HK-2 (cell line): Measurements from ENCODE around the gene CDH13.

Experiments used
- DNase-seq: peaks from one replicate; pipeline ENCODE4 v3.0.0-alpha.2; 2018; ENCODE audit not compliant: unreplicated experiment

Gene CDH13

DNA sequence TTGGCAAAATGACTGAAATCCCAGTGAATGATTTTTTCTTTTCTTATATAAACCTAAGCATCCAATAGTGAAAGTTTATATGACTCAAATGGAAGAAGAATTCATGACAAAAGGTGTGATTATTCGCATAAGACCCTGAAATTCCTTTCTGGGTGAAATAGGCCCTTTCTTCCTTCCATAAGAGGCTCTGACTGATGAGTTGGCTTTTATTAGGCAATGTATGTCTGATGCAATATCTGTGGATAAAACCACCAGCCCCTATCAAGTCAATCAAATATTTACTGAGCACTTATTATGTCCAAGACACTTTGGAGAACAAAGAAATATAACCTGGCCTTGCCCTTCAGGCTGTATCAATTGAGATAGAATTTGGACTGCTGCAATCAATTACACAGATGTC lies 316.6 kb downstream of the CDH13 start:
- DNase-seq: no peak

DNA sequence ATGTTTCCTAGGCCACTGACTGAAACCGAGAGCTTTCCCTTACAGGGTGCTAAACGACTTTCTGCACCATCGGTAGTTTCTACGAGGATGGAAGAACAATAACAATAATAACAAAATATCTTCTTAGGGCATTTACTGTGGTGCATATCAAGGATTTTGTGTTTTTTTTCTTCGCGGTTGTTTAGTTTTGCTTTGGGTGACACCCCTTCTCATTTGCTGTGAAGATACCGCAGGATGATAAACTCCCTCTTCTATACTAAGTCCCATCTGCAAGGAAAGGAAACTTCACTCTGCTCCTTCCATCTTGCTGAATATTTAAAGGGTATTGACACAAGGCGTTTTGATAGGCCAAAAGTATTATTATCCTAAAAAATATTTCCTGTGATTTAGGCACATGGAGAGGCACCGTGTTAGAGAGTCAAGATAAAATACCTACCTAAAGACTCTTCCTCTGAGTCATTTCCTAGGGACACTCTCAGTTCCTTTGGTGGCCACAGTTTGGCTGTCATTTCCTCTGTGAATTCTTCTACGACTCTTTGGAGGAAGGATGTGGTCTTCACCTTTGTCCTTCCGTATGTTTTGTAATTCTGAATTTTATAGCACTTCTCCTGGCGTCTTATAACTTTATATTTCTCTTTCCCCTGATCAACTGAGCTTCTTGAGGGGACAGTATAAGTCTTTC lies 318.8 kb downstream of the CDH13 start:
- DNase-seq: no peak

DNA sequence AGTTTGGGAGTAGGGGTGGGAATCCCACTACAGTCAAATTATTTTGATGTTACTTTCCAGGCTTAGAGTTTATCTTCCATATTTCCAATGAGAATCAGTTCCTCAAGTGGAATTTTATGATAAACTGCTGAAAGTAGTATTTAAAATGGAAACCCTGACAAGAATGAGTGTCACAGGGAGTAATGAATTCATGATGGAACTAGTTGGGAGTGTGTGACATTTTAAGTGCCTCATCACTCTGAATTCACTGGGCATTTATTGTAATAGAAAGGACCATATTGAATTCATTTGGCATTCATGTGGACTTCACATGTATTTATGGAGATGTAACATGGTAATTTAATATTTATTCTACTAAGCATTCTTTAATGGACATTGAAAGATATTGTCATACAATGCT lies 320.9 kb downstream of the CDH13 start:
- no peak for DNase-seq

DNA sequence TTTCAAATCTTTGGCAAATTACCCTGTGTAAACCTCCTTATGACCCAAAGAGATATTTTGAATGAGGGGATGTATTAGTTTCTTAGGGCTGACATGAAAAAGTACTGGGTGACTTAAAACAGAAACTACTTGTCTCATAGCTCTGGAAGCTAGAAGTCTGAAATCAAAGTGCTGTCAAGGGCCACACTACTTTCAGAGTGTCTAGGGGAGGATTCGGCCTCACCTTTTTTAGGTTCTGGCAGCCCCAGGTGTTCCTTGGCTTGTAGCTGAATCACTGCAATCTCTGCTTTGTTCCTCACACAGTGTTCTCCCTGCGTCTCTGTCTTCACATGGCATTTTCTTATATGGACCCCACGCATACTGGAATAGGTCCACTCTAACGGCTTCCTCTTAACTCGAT lies 322.2 kb downstream of the CDH13 start:
- DNase-seq: no peak

DNA sequence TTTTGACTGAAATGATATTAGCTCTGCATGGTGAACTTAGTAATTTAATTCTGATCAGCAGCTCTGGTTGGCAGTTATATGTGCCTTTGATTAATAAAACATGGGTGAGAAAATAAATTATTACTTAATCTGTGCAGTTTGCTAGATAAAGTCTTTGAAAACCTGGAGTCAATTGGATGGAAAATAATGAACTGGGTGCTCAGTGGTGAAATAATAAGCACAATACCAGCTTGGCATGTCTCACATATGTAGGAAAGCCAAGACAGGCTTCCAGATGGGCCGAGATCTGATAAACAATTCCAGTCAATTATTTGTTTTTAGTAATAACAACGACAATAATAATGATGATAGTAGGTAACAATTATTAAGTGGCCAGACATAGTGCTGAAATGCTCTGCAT lies 326.7 kb downstream of the CDH13 start:
- DNase-seq: no peak

DNA sequence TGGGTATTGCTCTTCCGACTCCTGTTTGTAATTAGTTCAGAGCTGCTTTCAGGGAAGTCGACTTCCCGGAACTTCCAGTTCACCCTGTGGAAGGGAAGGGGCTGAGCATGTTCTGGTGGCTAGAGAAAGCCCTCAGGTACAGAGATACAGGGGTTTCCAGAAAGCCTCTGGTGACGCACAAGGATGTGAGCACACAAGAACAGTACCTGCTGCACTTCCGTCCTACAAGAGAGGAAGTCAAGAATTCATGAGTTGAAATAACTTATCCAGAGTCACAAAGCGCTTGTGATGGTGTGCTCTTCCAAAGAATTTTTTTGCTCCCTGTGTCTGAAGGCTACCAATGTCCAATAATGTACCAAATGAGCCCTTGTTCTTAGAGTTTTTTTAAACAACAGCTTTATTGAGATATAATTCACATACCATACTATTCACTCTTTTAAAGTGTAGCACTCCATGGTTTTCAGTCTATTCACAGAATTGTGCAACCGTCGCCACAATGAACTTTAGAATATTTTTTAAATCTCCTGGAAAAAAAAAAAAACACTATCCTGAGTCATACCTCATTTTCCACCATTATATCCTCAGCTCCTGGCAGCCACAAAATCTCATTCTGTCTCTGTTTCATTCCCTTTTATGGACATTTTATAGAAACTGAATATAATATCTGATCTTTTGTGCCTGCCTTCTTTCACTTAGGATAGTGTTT lies 327.6 kb downstream of the CDH13 start:
- DNase-seq: no peak

DNA sequence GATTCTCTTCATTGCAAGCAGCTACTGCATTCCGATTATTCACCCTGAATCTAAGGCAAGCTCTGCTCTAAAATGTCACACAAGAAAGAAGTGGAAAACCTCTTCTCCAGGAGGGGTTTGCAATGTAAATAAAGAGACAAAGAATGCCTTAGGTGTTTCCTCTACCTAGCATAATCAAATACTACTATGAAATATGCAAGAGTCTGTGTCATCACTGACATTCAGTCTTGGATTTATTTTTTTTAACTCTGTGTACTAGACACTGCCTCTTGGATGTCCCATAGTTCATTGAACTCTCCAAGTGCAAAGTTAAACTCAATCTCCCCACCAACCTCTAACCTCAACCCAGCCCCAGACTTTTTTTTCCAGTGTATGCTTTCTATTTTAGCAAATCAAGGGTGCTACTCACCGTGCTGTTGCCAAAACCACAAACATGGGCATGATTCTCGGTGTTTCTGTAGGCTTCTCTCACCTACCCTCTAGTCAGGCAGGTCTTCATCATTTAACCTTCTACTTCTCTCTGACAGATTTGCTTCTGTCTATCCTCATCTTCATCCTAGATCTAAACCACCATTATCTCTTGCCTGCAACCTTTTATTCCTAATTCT lies 329.1 kb downstream of the CDH13 start:
- no peak for DNase-seq

DNA sequence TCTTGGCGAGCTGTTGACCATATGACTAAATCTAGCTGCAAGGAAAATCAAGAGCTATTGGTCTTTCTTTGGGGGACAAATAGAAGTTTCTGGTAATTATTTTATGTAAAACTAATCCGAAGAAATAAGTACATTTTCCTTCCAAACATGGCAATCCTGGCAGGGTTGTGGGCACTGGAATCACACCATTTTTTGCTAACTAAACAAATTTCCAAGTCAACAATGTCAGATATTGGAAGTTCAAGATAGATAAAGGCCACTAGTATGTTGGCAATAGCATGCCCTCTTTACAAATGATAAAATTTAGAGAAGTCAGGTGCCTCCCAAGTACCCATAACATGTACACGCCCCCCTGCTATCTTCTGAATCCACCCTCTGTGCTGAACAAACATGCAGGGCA lies 330.4 kb downstream of the CDH13 start:
- DNase-seq: no peak

DNA sequence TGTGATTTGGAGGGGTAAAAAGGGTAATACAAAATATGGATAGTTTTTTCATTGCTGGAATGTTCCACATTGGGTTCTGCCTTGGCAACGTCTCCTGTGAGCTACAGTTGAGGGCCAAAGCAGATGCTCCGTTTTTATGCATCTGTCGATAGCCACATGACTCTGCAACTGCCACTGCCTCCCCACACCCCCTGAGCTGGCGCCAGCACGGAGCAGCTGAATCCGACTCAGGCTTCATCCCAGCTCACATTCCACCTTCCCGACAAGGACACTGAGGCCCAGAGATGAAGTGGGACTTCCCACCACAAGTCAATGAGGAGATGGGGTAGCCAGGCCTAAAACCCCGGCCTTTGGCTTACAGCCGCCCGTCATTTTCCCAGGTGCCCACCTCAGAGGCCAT lies 334.1 kb downstream of the CDH13 start:
- DNase-seq: no peak

DNA sequence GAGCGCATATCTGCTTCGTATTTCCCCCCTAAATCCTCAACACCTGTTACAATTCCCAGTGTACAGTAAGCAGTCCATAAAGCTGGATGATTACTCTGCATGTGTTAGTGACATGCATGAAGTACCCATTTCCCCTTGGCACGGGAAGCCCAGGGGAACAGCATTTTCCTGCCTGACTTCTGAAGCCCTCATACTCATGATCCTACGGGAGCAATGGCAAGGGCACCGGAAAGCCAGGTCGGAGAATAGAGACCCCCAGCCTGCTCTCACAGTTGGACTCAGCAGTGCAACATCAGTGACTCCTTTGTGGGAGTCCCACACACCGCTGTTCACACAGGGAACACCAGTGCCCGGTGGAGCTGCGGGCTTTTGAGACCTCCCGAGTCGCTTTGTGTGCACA lies 336.9 kb downstream of the CDH13 start:
- no peak for DNase-seq

DNA sequence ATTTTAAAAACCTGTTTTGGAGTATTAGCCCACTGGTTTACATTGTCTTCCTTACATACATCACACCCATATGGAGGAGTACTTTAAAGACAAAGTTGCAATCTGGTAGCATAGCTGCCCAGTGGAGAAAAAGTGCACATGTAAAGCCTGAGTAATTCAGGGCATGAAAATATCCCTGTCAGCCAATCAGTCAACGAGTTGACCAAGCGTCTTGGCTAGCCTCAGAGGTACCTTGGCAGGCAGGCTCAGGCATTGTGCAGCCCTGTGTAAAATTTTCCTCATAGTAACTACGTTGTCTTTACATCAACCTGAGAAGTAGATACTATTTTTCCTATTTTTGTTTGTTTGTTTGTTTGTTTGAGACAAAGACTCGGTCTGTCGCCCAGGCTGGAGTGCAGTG lies 339.0 kb downstream of the CDH13 start:
- no peak for DNase-seq

DNA sequence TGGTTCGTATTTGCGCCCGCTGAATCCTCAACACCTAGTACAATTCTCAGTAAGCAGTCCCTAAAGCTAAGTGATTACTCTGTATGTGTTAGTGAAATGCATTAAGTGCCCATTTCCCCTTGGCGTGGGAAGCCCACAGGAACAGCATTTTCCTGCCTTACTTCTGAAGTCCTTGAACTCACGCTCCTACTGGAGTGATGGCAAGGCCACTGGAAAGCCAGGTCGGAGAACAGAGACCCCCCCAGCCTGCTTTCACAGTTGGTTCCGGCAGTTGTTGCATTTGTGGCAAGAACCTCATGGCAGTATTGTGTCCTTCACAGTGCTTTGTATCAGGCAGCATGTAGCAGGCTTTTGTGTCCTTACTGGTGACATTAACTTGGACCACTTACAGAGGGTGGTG lies 340.7 kb downstream of the CDH13 start:
- DNase-seq: no peak

DNA sequence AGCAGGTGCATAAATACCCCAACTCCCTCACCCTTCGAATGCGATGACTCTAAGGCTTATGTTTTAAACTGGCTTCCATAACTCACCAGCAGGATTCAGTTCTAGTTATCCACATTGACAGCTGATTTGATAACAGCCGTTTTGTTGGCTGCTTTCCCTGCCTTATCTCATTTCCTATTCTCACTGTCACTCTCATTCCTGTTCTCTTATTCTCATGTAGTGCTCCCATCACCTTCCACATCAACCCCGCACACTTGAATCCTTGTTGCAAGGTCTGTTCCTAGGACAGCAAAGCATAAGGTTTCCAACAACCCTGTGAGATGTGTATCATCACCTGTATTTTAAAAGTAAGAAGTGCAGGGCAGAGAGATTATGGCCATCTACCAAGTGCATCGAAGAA lies 344.4 kb downstream of the CDH13 start:
- no peak for DNase-seq

DNA sequence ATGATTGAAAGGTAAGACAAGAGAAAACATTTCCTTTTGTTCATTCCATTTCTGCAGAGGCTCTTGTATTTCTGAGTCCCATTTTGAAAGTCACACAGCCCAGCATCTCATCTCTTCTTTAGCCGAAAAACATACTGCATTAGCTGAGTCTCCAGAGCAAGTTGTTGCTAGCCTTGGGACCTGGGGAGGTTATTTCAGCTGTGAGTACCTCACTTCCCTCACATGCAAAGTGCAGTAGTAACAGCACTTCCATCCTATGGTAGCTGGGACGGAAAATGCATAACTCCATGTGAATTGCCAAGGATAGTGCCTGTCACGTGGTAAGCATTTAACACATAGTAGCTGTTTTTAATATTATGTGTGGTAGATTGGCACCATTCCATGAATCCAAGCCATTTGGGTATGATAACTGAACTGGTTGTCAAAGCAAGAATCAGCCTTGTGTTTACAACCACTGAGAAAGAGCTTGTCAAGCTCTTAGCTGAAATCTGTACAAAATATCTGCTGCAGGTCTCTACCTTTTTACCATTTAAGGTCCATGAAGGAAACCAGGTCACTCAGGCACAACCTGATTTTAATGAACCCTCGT lies 345.7 kb downstream of the CDH13 start:
- DNase-seq: no peak

DNA sequence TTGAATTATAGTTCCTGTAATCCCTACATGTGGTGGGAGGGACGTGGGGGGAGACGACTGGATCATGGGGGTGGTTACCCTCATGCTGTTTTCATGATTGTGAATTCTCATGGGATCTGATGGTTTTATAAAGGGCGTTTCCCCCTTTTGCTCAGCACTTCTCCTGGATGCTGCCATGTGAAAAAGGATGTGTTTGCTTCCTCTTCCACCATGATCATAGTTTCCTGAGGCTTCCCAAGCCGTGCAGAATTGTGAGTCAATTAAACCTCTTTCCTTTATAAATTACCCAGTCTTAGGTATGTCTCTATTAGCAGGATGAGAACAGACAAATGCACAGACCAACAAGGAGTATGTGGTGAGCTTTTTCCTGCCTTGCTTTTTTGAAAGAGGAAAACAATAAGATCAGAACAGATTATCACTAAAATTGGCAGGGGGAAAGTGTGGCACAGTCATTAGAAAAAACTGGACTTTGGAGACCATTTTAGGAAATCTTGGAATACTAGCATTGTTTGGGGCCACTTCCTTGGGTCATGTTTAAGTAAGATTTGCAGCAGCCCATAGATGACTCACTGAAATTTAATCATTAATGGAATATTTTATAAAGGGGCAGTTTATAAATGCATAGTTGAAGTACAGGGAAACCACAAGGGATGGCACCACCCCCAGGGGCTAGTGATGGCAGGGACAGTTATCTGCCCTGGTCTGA lies 352.8 kb downstream of the CDH13 start:
- DNase-seq: no peak

DNA sequence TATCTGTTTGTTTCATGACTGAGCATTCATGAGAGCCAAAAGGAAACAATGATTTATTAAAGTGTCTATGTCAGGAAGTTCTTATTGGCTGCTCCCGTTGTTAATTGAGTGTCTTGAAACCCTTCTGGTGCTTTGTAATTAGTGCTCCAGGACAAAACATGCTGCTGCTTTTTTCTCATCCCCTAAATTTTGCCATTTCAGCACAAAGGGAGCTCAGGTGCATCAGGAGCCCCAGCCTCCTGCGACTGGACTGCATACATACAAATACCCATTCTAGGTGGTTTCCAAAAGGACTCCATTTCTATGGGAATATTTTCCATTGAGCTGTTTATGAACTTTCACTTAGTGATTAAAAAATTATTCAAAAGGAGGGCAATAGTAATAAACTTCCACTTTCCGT lies 354.0 kb downstream of the CDH13 start:
- DNase-seq: no peak

DNA sequence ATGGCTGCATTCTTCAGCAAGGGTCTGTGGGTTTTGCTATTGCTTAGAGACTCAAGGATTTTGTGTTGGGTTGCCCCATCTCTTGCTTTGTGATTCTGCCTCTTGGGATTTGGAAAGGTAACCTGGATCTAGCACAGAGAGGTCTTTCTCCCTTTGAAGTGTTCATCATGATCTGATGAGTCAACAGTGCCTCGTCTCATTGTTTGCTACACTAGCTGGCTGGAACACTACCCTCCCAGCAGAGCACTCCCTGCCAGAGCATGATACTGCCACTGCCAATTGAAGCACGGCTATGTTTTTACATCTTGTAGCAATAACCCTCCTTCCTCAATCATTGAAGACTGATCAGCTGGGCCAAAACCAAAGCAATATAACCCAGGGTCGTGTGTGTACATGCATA lies 361.0 kb downstream of the CDH13 start:
- no peak for DNase-seq

DNA sequence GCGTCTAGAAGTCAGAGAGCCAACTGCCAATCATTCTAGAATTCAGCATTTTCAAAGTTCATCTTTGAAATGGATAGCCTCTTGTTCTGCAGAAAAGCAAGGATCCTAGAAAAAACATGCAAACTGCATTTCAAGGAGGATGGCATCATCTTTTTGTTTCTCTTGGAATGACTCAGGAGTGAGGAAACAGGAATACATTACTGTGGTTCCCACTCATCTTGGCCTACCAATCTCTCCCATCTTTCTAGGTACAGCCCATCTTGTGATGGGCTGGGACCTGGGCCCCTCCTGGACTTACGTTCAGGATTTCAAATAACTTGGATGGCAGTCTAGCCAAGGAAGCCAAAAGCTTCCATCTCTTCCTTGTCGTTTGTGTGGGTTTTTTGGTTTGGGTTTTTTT lies 363.4 kb downstream of the CDH13 start:
- no peak for DNase-seq

DNA sequence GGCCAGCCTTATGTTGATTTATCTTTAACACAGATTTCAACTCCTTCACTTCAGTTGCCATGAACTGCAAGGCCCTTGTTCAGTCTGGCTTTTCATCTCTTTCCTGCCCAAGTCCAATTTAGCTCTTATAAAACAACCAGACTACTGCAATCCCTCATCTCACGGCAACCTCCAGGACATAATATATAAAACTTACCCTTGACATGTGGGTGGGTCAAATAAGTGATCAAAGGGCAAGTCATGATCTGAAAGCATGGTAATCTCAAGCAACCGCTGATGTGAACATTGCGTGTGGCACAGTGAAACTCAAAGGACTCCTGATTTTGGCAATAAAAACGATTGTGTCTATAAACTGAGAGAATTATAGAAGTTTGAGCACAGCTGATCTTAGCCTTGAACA lies 364.6 kb downstream of the CDH13 start:
- no peak for DNase-seq

DNA sequence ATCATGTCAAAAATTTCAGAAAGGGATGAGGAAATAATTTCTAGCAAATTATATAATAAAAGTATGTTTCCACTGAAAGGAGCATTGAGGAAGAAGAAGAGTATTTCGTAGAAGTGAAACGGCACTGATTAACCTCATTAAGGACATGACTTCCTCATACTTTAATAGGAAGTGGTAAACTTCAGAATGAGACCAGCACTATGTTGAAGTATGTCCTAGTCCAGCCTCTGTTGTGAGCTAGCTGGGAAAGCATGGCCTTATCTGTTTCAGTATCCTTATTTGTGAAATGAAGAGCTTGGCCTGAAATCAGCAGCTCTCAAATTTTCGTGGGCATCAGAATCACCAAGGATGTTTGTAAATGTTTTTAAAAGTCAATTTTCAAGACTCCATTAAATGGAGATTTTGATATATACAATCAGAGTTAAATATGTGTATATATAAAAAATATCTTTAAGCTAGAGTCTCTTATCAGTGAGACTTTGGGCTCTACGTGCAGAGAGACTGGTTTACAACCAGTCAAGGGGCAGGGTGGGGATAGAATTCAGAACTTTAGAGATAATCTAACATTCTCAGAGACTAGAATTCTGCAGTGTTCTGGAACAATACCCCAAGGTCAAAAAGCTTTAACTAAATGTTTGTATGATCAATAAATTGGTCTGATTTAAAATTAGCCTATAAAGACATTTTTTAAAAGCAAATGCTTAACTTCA lies 365.4 kb downstream of the CDH13 start:
- DNase-seq: no peak

DNA sequence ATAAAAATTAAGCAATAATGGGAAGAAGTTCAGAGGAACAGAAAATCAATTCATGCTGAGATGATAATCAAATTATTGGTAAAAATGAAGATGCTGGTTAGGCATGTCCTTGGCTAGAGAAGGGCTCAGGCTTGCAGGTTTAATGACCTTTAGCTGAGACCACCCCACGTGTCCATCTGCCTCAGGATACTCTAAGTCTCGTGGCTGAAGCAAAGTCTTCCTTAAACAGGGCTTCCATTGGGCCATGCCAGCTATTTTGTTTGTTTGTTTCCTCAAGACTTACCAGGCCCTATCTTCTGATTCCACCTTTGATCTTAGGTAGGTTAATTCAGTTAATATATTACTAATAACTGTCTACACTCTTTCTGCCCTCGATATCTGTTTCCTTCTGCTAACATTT lies 366.0 kb downstream of the CDH13 start:
- no peak for DNase-seq

DNA sequence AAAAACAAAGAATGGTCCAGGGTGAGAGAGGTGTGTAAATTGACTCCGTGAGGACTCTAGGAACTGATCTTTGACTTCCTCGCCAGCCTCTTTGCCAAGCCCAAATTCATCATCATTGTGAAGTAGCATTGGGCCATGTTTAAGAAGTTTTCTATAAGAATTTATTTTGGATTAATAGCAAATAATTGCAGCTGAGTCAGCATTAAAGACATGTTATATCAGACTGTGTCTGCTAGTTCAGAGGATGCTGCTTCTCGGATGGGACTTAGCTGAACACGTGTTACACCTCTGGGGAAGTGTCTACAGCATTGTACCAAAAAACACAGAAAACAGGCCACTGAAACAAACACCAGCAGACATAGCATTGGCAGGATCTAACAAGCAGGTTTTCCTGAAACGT lies 366.6 kb downstream of the CDH13 start:
- no peak for DNase-seq
